Activated T-cell treated with anti-CD3 and anti-CD28 coated beads, Interleukin-2, amount 50 U/mL, for 72 hours (primary cell): ENCODE data around the gene JHY. TPM values are rescaled to one million over a fixed set of nuclear protein-coding genes. Genes with fewer than 3 reads are reported as not detected.

Source experiments
- ATAC-seq, 2 donors: fragments of 150-1000 bp; cut with Tn5 transposase; replicated peaks in 1 of 2; 2 replicates each; pipeline ENCODE4 v1.10.0; 2021; ENCODE audit warnings: moderate library complexity in 2 of 2, mild to moderate bottlenecking in 1 of 2
- DNase-seq, 2 donors: peaks; one replicate each; pipeline ENCODE4 v3.0.0; 2021 to 2022; ENCODE audit warnings: mixed read lengths in 1 of 2
- H3K27ac Mint-ChIP-seq: one replicate; pipeline ENCODE4 v1.8.0; 2022; ENCODE audit warnings: mild to moderate bottlenecking, moderate library complexity, mixed read lengths
- H3K27me3 Mint-ChIP-seq: one replicate; pipeline ENCODE4 v1.8.0; 2022; ENCODE audit warnings: low read depth, mixed read lengths
- H3K36me3 Mint-ChIP-seq, 2 donors: one replicate each; pipeline ENCODE4 v1.8.0; 2022; ENCODE audit warnings: mixed read lengths in 2 of 2, mild to moderate bottlenecking in 1 of 2; ENCODE audit not compliant: insufficient read depth in 2 of 2
- H3K4me1 Mint-ChIP-seq: one replicate; pipeline ENCODE4 v1.8.0; 2022; ENCODE audit warnings: low read depth, mixed read lengths
- H3K4me3 Mint-ChIP-seq, 2 donors: one replicate each; pipeline ENCODE4 v1.8.0; 2022; ENCODE audit warnings: mild to moderate bottlenecking in 2 of 2, mixed read lengths in 2 of 2, moderate library complexity in 2 of 2
- H3K9me3 Mint-ChIP-seq, 2 donors: one replicate each; pipeline ENCODE4 v1.8.0; 2022; ENCODE audit warnings: mixed read lengths in 2 of 2
- total RNA-seq, 2 donors: library from RNA; stranded (reverse); gene quantifications; one replicate each; pipeline ENCODE4 v1.2.3, GENCODE V29; 2022

Gene JHY
- total RNA-seq, result 1 to 10 TPM; 5.5 to 6.0 TPM

DNA sequence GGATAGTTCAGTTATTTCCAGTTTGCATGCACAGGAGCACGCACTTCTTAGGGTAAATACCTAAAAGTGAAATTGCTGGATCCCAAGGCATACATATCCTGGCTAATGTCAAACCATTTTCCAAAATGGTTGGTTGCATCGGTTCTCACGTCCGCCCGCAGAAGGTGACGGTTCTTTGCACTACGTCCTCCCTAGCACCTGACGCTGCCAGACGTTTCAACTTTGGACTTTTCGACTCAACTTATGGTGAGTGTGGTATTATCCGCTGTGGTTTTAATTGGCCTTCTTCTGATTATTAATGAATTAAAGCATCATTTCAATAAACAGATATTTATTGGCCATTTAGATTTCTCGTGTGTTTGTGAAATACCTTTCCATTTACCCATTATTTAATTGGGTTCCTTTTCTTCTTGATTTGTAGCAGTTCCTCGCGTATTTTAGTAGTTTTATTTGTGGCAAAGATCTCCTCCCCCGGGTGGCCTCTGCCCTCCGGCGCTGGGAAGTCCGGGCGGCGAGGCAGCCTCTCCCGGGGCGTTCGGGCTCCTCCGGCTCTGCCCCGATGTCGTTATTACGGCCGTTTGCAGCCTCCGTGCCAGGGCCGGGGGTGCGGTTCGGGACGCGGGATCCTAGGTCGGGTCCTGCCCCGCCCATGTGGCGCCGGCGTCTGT, at the start of gene JHY:
Gene JHY, plus strand, starts transcription at position 571 of the 668 bp plus-strand sequence. CDS start 3,091 bp downstream, outside the sequence.
- DNase-seq (no peak), ATAC-seq (no peak)
- Mint-ChIP-seq H3K9me3 (no peaks in the 10 kb centered on the region), H3K4me3 (peak within 1 kb of the TSS; percentile 89), H3K4me1 (peaks cover 34% of the 10 kb centered on the region), H3K36me3 (no peaks in the 10 kb centered on the region), H3K27ac (peak within 1 kb of the TSS; percentile 83), H3K27me3 (peaks cover 10% of the 10 kb centered on the region)

DNA sequence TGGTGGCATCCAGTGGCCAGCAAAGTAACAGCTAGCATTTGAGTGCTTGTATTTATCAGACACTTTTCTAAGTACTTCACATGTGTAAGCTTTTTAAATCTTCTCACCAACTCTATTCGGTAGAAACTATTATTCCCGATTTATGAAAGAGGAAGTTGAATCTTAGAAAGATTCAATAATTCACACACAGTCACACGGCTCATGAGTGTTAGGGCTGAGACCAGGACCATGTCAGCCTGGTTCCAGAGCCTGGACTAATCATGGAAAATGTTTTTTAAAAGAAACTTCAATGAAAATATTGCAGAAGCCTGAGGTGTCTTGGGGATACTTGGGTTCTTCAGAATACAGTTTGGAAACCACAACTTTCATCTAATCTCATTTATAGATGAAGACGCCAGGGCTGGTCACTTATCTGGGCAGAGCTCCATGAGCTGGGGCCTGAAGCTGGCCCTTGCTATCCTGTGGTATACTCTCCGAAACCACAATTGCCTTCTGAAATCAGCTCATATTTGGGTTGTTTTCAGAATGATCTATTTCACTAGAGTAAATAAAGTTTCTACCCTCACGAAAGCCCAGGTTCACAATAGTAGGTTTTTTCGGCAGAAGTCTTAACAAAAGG, 48.6 kb upstream of the JHY start:
- ATAC-seq, result no peak
- Mint-ChIP-seq H3K36me3 (peaks cover 0 to 3% of the 10 kb centered on the region in 2 donors), H3K4me3 (no peak overlapping the region), H3K27me3 (no peaks in the 10 kb centered on the region), H3K9me3 (peaks cover 5% of the 10 kb centered on the region in 2 donors), H3K27ac (no peak overlapping the region), H3K4me1 (peaks cover 38% of the 10 kb centered on the region)
- DNase-seq, result no peak

DNA sequence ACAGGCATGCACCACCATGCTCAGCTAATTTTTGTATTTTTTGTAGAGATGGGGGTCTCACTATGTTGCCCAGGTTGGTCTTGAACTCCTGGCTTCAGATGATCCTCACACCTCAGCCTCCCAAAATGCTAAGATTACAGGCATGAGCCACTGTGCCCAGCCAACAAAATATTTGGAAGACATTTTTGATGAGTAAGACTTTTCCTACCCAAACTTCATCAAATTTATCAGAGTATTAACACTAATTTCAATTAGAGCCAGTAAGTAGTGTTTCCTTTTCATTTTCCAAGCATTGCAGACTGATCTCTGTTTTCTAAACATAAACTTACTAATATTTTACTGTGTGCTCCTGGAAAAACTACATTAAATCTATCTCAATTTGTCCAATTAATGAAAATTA, 45.6 kb upstream of the JHY start:
- no peak for DNase-seq
- no peak overlapping the region for H3K4me3 Mint-ChIP-seq

DNA sequence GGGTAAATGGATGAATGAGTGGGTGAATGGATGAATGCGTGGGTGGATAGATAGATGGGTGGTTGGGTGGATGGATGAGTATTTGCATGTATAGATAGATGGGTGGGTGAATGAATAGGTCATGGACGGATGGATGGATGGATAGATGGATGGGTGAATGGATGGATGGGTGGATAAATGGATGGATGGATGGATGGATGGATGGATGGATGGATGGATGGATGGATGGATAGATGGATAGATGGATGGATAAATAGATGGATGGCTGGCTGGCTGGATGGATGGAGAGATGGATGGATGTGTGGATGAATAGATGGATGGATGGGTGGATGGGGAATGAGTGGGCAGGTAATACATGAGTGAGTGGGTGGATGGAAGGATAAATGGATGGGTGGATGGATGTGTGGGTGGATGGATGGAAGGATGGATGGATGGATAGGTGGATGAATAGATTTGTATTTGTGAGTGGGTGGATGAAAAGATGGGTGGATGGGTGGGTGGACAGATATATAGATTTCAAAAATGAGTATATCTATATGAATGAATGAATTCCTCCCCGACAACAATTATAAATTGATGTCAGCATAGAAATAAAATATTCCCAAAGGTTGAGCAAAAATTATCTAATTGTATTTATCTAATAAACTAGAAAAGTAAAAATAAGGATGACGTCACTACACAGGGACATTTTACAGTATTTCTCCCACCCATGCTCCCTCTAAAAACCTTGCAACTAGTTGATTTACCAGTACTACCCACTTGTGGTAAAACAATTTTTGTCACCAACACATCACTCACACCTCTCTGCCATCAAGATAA, 44.8 kb upstream of the JHY start:
- H3K27me3 Mint-ChIP-seq, result no peaks in the 10 kb centered on the region
- H3K36me3 Mint-ChIP-seq, result peaks cover 0 to 5% of the 10 kb centered on the region in 2 donors
- H3K4me1 Mint-ChIP-seq, result peaks cover 46% of the 10 kb centered on the region
- no peak for DNase-seq
- peaks cover 5% of the 10 kb centered on the region in 2 donors for H3K9me3 Mint-ChIP-seq
- ATAC-seq, result no peak
- peak overlapping the region; percentile 60 to 66 for H3K4me3 Mint-ChIP-seq
- H3K27ac Mint-ChIP-seq, result no peak overlapping the region

More for the DNA sequence above, 45.6 kb upstream of the JHY start:
- H3K27me3 Mint-ChIP-seq, result no peaks in the 10 kb centered on the region
- no peak overlapping the region for H3K27ac Mint-ChIP-seq
- peaks cover 43% of the 10 kb centered on the region for H3K4me1 Mint-ChIP-seq
- peaks cover 5% of the 10 kb centered on the region in 2 donors for H3K9me3 Mint-ChIP-seq
- peaks cover 0 to 5% of the 10 kb centered on the region in 2 donors for H3K36me3 Mint-ChIP-seq
- no peak for ATAC-seq

DNA sequence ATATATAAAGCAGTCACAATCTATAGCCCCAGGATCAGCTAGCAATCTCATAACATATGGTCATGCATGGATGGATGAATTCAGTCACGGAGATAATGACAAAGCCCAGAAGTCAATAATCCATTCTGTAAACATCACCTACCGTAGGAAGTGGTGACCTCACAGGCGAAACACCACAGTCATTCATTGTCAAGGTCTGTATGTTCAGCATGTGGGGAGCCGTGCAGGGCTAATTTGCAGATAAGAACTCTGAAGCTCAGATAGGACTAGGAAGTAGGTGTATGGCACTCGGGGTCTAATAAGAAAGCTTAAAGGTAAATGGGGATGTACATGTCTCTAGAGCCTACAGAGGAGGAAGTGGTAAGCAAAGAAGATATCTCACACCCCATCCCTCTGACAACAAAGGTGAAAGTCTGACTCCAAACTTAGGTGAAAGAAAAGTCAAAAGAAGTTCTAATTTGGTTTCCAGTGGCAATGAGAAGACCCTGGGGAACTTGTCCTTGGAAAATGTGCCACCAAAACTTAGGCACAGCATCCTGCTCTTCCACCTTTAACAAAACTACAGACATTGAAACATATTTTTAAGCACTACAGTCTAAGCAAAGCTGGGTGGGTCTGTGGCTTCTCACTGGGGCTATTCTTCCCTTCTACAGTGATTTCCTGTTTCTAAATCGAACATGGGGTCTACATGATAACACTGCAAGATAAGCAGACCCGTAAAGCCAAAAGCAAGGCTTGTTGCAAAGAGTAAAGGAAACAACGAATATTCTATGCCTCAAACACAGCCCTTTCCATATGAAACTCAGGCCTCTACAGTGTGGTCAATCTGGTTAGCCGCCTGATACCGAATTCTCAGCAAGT, 39.0 kb upstream of the JHY start:
- peak; percentile 54 to 58 for DNase-seq
- no peaks in the 10 kb centered on the region for H3K9me3 Mint-ChIP-seq
- no peaks in the 10 kb centered on the region for H3K27me3 Mint-ChIP-seq
- H3K36me3 Mint-ChIP-seq, result peaks cover 0 to 2% of the 10 kb centered on the region in 2 donors
- H3K4me1 Mint-ChIP-seq, result peaks cover 67% of the 10 kb centered on the region
- peak overlapping the region; percentile 85 for H3K27ac Mint-ChIP-seq
- peak; percentile 81 to 83 for ATAC-seq
- peak overlapping the region; percentile 65 to 84 for H3K4me3 Mint-ChIP-seq

DNA sequence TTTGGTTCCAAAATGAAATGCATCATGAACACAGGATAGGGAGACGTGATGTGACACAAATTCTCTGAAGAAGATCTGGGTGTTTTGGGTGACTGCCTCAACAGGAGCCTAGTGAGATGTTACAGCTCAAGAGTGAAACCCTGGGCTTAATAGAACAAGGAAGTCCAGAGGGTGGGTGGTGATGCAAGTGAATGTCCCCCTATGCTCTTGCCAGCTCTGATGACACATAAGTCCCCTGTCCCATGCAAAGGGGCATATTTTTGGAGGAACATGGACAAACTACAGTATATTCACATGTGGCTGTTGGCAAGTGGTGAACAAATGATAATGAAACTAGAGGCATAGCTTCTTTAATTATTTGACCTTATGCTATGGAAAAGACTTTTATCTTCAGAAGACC, 35.1 kb upstream of the JHY start:
- peak overlapping the region; percentile 12 to 60 for H3K4me3 Mint-ChIP-seq
- no peaks in the 10 kb centered on the region for H3K27me3 Mint-ChIP-seq
- H3K9me3 Mint-ChIP-seq, result no peaks in the 10 kb centered on the region
- peaks cover 95% of the 10 kb centered on the region for H3K4me1 Mint-ChIP-seq
- DNase-seq (no peak), ATAC-seq (no peak)
- H3K36me3 Mint-ChIP-seq, result no peaks in the 10 kb centered on the region
- H3K27ac Mint-ChIP-seq, result peak overlapping the region; percentile 74

DNA sequence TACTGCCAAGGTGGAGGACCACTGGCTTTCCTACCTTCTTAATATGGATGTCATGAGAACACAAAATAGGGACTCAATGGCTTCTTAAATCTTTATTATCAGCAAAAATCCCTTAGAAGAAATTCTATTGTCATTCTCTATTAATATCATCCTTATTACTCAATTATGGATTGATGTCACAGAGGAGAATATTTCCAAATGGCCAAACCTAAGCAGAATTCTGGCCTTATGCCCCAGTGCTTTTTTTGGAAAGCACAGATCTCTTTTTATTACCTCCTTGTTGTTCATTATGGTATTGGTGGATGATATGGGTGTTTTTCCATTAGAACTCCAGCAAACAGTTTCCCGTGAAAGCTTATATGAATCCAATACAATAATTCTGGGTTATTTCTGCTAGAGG, 34.4 kb upstream of the JHY start:
- Mint-ChIP-seq H3K36me3 (no peaks in the 10 kb centered on the region), H3K27ac (no peak overlapping the region), H3K27me3 (no peaks in the 10 kb centered on the region), H3K4me1 (peaks cover 95% of the 10 kb centered on the region), H3K9me3 (no peaks in the 10 kb centered on the region), H3K4me3 (no peak overlapping the region)
- DNase-seq (no peak), ATAC-seq (no peak)

DNA sequence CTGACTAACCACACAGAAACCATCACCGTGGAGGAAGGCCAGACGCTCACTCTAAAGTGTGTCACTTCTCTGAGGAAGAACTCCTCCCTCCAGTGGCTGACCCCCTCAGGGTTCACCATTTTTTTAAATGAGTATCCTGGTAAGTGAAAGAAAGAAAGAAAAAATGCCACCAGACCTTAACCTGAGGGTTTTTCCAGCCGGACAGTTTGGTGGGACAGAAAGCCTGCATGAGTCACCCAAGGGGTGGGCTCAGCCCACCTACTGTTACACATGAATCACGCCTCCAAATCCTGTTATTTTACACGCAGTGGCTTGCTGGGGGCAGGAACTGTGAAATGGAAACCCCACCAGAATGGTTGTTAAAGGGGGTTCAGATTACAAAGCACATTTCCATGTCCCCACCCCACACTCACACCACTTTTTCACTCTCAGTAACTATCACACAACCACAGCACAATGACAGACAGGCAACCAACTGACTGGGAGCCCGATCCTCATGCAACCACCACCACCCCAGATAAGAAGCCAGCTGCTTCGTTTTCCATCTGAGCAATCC, 32.4 kb upstream of the JHY start:
- peak; percentile 79 to 82 for ATAC-seq
- Mint-ChIP-seq H3K27ac (peak overlapping the region; percentile 0), H3K4me3 (peak overlapping the region; percentile 30 to 73), H3K4me1 (peaks cover 79% of the 10 kb centered on the region), H3K9me3 (no peaks in the 10 kb centered on the region), H3K27me3 (no peaks in the 10 kb centered on the region), H3K36me3 (no peaks in the 10 kb centered on the region)
- DNase-seq, result peak; percentile 59 to 70

DNA sequence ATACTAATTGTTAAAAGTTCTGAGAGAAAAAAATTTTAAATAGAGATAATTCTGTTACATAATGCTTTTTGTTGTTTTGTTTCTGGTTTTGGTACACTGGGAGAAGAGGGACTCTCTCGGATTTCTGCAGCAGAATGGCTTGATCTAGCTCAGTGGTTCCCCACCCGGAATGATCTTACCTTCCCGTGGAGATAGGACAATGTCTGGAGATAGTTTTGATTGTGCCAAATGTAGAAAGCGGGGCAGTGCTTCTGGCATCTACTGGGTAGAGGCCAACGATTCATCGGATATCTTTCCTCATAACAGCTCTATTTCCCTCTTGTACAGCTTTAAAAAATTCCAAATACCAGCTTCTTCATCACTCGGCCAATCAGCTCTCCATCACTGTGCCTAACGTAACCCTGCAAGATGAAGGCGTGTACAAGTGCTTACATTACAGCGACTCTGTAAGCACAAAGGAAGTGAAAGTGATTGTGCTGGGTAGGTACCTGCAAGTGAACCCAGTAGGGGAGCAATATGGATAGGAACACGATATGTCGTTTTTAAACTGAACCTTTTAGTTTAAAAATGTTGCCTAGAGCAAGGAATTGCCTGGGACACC, 31.1 kb upstream of the JHY start:
- Mint-ChIP-seq H3K36me3 (no peaks in the 10 kb centered on the region), H3K4me1 (peaks cover 83% of the 10 kb centered on the region), H3K4me3 (peak overlapping the region; percentile 70 to 72), H3K27me3 (no peaks in the 10 kb centered on the region), H3K9me3 (no peaks in the 10 kb centered on the region), H3K27ac (peak overlapping the region; percentile 16)
- DNase-seq (peak in 1 of 2 donors; percentile 22), ATAC-seq (peak; percentile 28 to 29)

DNA sequence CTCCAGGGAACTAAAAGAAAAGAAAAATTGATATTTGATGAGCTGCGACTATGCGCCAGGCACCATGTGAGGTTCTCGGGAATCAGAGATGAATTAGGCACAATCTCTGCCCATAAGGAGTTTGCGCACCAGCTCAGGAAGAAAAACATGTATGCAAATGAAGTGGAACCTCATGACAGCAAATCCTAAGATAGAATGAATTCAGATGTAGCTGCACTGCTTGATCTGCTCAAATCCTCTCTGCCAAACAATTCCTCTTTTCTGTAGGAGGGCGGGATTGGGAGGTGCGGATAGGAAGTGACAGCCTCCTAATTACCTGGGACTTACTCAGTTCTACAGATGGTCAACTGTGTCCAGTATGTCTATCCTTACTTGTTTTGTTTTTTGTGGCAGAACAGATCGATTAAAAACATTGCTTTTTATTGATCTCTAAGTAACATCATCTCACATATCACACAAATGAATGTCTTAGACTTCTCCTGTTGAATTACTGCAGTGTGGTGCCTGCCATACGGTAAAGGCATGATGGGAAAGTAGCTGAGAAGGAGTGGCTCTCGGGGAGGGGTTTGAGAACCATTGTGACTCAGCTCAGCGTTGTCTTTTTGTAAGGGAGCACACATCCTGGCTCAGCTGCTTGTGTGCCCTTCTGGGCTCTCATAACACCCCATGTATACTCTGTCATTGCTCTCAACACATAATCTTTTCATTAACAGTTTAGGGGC, 30.3 kb upstream of the JHY start:
- Mint-ChIP-seq H3K4me3 (peak overlapping the region; percentile 70 to 72), H3K36me3 (no peaks in the 10 kb centered on the region), H3K9me3 (no peaks in the 10 kb centered on the region), H3K4me1 (peaks cover 83% of the 10 kb centered on the region), H3K27me3 (no peaks in the 10 kb centered on the region), H3K27ac (peak overlapping the region; percentile 16)
- peak; percentile 45 to 50 for DNase-seq
- peak; percentile 24 to 27 for ATAC-seq

DNA sequence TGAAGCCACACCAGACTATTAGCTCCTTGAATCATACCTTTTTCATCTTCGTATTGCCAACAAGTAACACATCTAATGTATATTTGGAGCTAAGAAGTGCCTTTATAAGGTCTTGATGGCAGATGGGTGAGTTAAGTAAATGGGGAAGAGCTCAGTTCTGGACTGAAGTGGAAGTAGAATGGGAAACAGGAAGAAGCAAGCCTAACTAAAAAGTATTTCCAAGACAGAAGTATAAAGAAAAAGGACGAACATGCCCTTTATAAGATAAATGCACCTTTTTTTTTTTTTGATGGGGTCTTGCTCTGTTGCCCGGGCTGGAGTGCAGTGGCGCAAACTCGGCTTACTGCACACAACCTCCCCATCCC, 29.8 kb upstream of the JHY start:
- Mint-ChIP-seq H3K4me1 (peaks cover 83% of the 10 kb centered on the region), H3K4me3 (peak overlapping the region; percentile 70 to 72), H3K9me3 (no peaks in the 10 kb centered on the region), H3K27ac (no peak overlapping the region), H3K27me3 (no peaks in the 10 kb centered on the region), H3K36me3 (no peaks in the 10 kb centered on the region)
- ATAC-seq, result no peak
- DNase-seq, result no peak
